NCI-H1105 (cell line): ENCODE results near the gene IRX4.
A peak's percentile ranks its signal among the peaks of the same experiment; 100 is the strongest.
"Not testable (repeated sequence)": the region's sequence is repeated elsewhere in the genome, so short reads cannot be mapped to it uniquely, and the experiment has no call there.

Source experiments
- DNase-seq: peaks from one replicate; lab custom pipeline; 2025; lab: John Stamatoyannopoulos, UW

The IRX4 gene

GRCh38 chr5:1877103-1878049 lies 5.3 kb downstream of the IRX4 start:
- DNase-seq, result no peak

GRCh38 chr5:1876660-1877064 lies 6.1 kb downstream of the IRX4 start:
- DNase-seq, result no peak

- no peak for DNase-seq
These were observed 6.7 kb downstream of the IRX4 start for GRCh38 chr5:1875843-1876659.

GRCh38 chr5:1875281-1875842 lies 7.4 kb downstream of the IRX4 start:
- no peak for DNase-seq

- peak; percentile 39 for DNase-seq
These were observed 7.9 kb downstream of the IRX4 start for GRCh38 chr5:1874771-1875220.

- peak; percentile 41 for DNase-seq
These were observed 8.4 kb downstream of the IRX4 start for GRCh38 chr5:1874348-1874747.

GRCh38 chr5:1873243-1873959 lies 9.3 kb downstream of the IRX4 start:
- no peak for DNase-seq

GRCh38 chr5:1871441-1871840 lies 11.3 kb downstream of the IRX4 start:
- DNase-seq, result no peak

- not testable (repeated sequence) for DNase-seq
These were observed 12.1 kb downstream of the IRX4 start for GRCh38 chr5:1870435-1871272.

GRCh38 chr5:1868886-1869475 lies 13.7 kb downstream of the IRX4 start:
- no peak for DNase-seq

GRCh38 chr5:1867815-1868143 lies 14.9 kb downstream of the IRX4 start:
- no peak for DNase-seq

GRCh38 chr5:1867114-1867814 lies 15.5 kb downstream of the IRX4 start:
- no peak for DNase-seq

GRCh38 chr5:1865948-1866347 lies 16.8 kb downstream of the IRX4 start:
- DNase-seq, result no peak

GRCh38 chr5:1865486-1865885 lies 17.2 kb downstream of the IRX4 start:
- DNase-seq, result no peak

- no peak for DNase-seq
These were observed 17.8 kb downstream of the IRX4 start for GRCh38 chr5:1864896-1865440.

- DNase-seq, result no peak
These were observed 21.8 kb downstream of the IRX4 start for GRCh38 chr5:1860949-1861348.

- DNase-seq, result no peak
These were observed 22.6 kb downstream of the IRX4 start for GRCh38 chr5:1860021-1860610.

- DNase-seq, result no peak
These were observed 23.6 kb downstream of the IRX4 start for GRCh38 chr5:1859099-1859498.

GRCh38 chr5:1858436-1858835 lies 24.3 kb downstream of the IRX4 start:
- no peak for DNase-seq
